Transverse colon (tissue), 4 donors: ENCODE data around the gene ANO7. TPM values are rescaled to one million over a fixed set of nuclear protein-coding genes. Genes with fewer than 3 reads are reported as not detected.

Experiments
- DNase-seq: peaks from one replicate; pipeline ENCODE4 v3.0.0-alpha.2; 2019
- H3K27ac ChIP-seq, 4 donors: fragments of 200-600 bp; sonication (generic); 2 replicates each; pipeline ENCODE4 v1.5.1; 2016 to 2018; ENCODE audit warnings: inconsistent platforms in 4 of 4
- H3K27me3 ChIP-seq: fragments of 200-600 bp; sonication (generic); 2 replicates; pipeline ENCODE4 v1.5.1; 2017; ENCODE audit warnings: inconsistent platforms
- H3K36me3 ChIP-seq, 4 donors: fragments of 200-600 bp; sonication (generic); 2 replicates each; pipeline ENCODE4 v1.5.1; 2017 to 2019; ENCODE audit warnings: inconsistent platforms in 4 of 4
- H3K4me1 ChIP-seq, 4 donors: fragments of 200-600 bp; sonication (generic); 2 replicates each; pipeline ENCODE4 v1.5.1; 2017 to 2020; ENCODE audit warnings: inconsistent platforms in 4 of 4
- H3K4me3 ChIP-seq, 4 donors: fragments of 200-600 bp; sonication (generic); 1 replicate in 1 of 4; 2 replicates in 3 of 4; pipeline versions ENCODE4 v1.5.1 to v1.6.1; 2017 to 2019; ENCODE audit warnings: inconsistent platforms in 4 of 4
- H3K9me3 ChIP-seq, 2 donors: fragments of 200-600 bp; sonication (generic); 2 replicates each; pipeline ENCODE4 v1.5.1; 2017 to 2019; ENCODE audit warnings: inconsistent platforms in 2 of 2
- EP300 ChIP-seq: sonication (generic); formaldehyde crosslinking; IDR thresholded peaks from one replicate; pipeline ENCODE4 v1.6.1; 2017; ENCODE audit warnings: antibody characterized with exemption, low read depth
- POLR2A ChIP-seq: fragments of 450-650 bp; IDR thresholded peaks from one replicate; pipeline ENCODE4 v1.6.1; 2016; ENCODE audit warnings: antibody characterized with exemption, mild to moderate bottlenecking, moderate library complexity
- POLR2AphosphoS5 ChIP-seq, 3 donors: sonication (generic); formaldehyde crosslinking; IDR thresholded peaks; one replicate each; pipeline ENCODE4 v1.6.1; 2016; ENCODE audit warnings: antibody characterized with exemption in 3 of 3
- WGBS, 2 donors: methylation state at CpG; one replicate each; pipeline ENCODE4 v1.1.5; 2018; ENCODE audit warnings: low coverage in 1 of 2; 5-methylcytosine and 5-hydroxymethylcytosine counted together
- in situ Hi-C, 4 donors: fragments of 200-750 bp; cut with MboI; loops; one replicate each; pipeline versions ENCODE4 v1.15.0 to v1.15.1; 2017; ENCODE audit warnings: low sequenced_read_pairs in 3 of 4, low pct_ligation_motif_present in 1 of 4, low pct_unique_long_range_greater_than_20kb in 1 of 4
- intact Hi-C: fragments of 100-400 bp; cut with DNase I; formaldehyde crosslinking; loops from one replicate; pipeline ENCODE4 v1.15.1; 2023; ENCODE audit warnings: low total_unique reads
- total RNA-seq, 4 donors: library from RNA; depleted of rRNA; stranded (reverse); fragments of >200 nt; gene quantifications; one replicate each; pipeline ENCODE4 v1.1.0, GENCODE V29; 2016
- TF ChIP-seq, protein P1 (sequence below), 5 experiments: fragments of 200-600 bp in 3 of 5; fragments of 450-650 bp in 2 of 5; sonication (generic) in 3 of 5; IDR thresholded peaks; 1 replicate in 2 of 5; 2 replicates in 3 of 5; pipeline ENCODE4 v1.5.1; 2016 to 2017; ENCODE audit warnings: antibody characterized with exemption in 5 of 5, inconsistent platforms in 3 of 5, mild to moderate bottlenecking in 2 of 5, moderate library complexity in 1 of 5

ANO7 gene
- total RNA-seq, 4 donors from 2014 or later, result 37.2 to 202 (median 71.0) TPM

DNA sequence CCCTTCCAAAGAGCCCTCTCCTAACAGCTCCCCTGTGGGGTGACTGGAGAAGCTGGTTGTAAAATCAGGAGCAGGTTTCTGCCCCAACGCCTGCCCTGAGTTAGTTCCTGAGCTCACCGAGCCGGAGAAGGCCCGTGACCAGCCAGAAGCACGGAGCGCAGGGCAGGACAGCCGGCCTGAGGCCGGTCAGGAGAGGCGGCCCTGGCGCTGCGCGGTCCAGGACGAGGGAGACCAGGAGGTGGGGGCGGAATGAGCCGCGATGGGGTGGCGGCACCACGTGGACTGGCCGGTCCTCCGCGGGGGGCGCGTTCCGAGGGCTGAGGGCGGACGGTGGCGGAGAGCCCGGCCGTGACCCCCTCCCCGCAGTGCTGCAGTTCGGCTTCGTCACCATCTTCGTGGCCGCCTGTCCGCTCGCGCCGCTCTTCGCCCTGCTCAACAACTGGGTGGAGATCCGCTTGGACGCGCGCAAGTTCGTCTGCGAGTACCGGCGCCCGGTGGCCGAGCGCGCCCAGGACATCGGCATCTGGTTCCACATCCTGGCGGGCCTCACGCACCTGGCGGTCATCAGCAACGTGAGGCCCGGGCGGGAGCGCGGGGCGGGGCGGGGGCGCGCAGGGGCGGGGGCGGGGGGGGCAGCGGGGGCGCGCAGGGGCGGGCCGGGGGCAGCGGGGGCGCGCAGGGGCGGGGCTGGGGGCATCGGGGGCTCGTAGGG, 29.0 kb downstream of the ANO7 start:
- H3K4me1 ChIP-seq, result peaks cover 7 to 18% (median 11%) of the 10 kb centered on the region in 4 donors
- peak overlapping the region; percentile 80 to 85 (median 83) for H3K27ac ChIP-seq
- H3K4me3 ChIP-seq, result peak overlapping the region in 3 of 4 donors; percentile 6 to 48 (median 46)
- peak; percentile 68 for DNase-seq
- intact Hi-C loops, result no loop called here
- in situ Hi-C loops, result no loop called here
- 1% methylated on average over 31 of the region's 77 CpGs; no CpG with 5 or more reads in 1 of the 2 donors for WGBS, 2 donors
- no peaks in the 10 kb centered on the region for H3K9me3 ChIP-seq
- TF ChIP-seq POLR2A (no peak), EP300 (no peak), POLR2AphosphoS5 (IDR thresholded peaks at IDR 0.05) (peak in 2 of 3 donors; percentile 29 to 44)
- TF ChIP-seq, protein P1, sequence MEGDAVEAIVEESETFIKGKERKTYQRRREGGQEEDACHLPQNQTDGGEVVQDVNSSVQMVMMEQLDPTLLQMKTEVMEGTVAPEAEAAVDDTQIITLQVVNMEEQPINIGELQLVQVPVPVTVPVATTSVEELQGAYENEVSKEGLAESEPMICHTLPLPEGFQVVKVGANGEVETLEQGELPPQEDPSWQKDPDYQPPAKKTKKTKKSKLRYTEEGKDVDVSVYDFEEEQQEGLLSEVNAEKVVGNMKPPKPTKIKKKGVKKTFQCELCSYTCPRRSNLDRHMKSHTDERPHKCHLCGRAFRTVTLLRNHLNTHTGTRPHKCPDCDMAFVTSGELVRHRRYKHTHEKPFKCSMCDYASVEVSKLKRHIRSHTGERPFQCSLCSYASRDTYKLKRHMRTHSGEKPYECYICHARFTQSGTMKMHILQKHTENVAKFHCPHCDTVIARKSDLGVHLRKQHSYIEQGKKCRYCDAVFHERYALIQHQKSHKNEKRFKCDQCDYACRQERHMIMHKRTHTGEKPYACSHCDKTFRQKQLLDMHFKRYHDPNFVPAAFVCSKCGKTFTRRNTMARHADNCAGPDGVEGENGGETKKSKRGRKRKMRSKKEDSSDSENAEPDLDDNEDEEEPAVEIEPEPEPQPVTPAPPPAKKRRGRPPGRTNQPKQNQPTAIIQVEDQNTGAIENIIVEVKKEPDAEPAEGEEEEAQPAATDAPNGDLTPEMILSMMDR (IDR thresholded peaks at IDR 0.05), result peak in 1 of 5 experiments; percentile 27
- H3K36me3 ChIP-seq, result no peaks in the 10 kb centered on the region
- no peaks in the 10 kb centered on the region for H3K27me3 ChIP-seq

DNA sequence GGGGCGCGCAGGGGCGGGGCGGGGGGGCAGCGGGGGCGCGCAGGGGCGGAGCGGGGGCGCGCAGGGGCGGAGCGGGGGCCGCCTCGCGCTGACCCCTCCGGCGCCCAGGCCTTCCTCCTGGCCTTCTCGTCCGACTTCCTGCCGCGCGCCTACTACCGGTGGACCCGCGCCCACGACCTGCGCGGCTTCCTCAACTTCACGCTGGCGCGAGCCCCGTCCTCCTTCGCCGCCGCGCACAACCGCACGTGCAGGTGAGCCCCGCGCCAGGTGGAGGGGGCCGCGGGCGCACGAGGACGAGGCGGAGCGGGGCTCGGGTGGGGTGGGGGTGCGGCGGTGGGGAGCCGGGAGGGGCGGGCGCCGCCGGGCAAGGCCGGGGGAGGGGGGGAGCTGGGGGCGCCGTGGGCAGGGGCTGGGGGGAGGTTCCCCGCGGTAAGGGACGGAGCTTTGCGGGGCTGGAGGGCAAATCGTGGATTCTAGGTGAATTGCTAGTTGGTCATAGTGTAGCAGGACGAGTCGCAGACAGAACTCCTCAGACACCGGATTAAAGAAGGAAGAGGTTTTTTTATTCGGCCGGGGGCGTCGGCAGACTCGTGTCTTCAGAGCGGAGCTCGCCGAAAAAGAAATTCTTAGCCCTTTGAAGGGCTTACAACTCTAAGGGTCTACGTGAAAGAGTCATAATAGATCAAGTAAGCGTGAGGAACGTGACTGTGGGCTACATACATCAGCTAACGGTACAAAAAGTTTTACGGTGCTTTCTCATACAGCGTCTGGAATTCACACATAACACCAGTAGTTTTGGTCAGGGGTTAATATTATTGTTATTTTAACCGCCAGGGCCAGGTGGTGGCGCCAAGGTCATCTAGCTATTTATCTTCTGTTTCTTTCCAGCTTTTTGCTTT, 29.9 kb downstream of the ANO7 start:
- H3K27ac ChIP-seq, result peak overlapping the region; percentile 39 to 67 (median 54)
- in situ Hi-C loops, result no loop called here
- H3K27me3 ChIP-seq, result no peaks in the 10 kb centered on the region
- peaks cover 7 to 18% (median 11%) of the 10 kb centered on the region in 4 donors for H3K4me1 ChIP-seq
- 2 to 3% methylated on average over 6 to 24 of the region's 83 CpGs for WGBS, 2 donors
- DNase-seq, result peak; percentile 51
- intact Hi-C loops, result no loop called here
- H3K9me3 ChIP-seq, result no peaks in the 10 kb centered on the region
- no peaks in the 10 kb centered on the region for H3K36me3 ChIP-seq
- TF ChIP-seq, protein P1 (IDR thresholded peaks at IDR 0.05), result peak in 1 of 5 experiments; percentile 11
- no peak for TF ChIP-seq EP300
- peak overlapping the region; percentile 23 to 57 (median 40) for H3K4me3 ChIP-seq

DNA sequence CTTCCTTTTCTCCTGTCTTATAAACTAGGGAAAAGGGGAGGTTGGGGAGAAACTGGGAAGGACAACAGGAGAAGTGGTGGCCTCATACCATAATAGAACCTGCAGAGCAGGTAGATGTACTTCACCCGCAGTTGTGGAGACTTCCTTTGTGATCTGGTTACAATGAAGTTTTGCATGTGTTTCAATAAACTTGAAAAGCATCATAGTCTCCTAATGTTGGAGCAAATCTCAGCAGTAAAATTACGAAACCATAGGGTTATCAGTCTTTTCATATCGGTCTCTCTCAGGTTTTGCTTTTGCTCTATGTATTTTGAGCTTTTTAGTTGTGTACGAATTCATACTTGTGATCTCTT, 30.5 kb downstream of the ANO7 start:
- TF ChIP-seq EP300 (no peak), POLR2AphosphoS5 (IDR thresholded peaks at IDR 0.05) (no peak)
- TF ChIP-seq, protein P1 (IDR thresholded peaks at IDR 0.05), result no peak
- no peaks in the 10 kb centered on the region for H3K9me3 ChIP-seq
- DNase-seq, result no peak
- no peaks in the 10 kb centered on the region for H3K36me3 ChIP-seq
- H3K4me1 ChIP-seq, result peaks cover 7 to 18% (median 13%) of the 10 kb centered on the region in 4 donors
- no peak overlapping the region for H3K27ac ChIP-seq
- no peaks in the 10 kb centered on the region for H3K27me3 ChIP-seq
- WGBS, 2 donors, result 41 to 47% methylated on average over 4 of the region's 4 CpGs
- intact Hi-C loops (no loop called here), in situ Hi-C loops (no loop called here)
- H3K4me3 ChIP-seq, result peak overlapping the region in 1 of 4 donors; percentile 57

DNA sequence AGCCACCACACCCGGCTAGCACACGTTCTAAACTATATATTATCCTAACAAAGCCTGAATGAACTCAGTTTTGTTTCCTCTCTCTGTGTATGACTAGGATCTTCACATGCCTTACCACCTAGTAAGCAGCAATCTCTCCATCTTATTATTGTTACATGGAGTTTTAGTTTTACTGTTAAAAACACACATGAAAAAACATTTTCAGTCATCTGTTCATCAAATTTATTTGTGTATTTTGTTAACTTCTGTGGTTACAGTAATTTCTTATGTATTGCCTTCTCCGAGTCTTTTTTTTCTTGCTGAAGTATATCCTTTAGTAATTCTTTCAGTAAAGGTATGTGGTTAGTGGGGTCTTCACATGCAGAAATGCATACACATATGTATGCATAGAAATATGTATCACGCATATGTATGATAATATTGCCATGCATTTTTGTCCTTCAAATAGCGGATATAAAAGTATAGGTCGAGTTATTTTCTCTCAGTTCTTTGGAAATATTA, 31.4 kb downstream of the ANO7 start:
- 79 to 82% methylated on average over 6 of the region's 6 CpGs for WGBS, 2 donors
- Histone ChIP-seq H3K27me3 (no peaks in the 10 kb centered on the region), H3K27ac (no peak overlapping the region), H3K9me3 (no peaks in the 10 kb centered on the region), H3K4me1 (peaks cover 7 to 19% (median 15%) of the 10 kb centered on the region in 4 donors), H3K36me3 (no peaks in the 10 kb centered on the region), H3K4me3 (no peak overlapping the region)
- in situ Hi-C loops (no loop called here), intact Hi-C loops (no loop called here)
- no peak for TF ChIP-seq POLR2AphosphoS5 (IDR thresholded peaks at IDR 0.05)
- TF ChIP-seq EP300, result no peak
- TF ChIP-seq, protein P1 (IDR thresholded peaks at IDR 0.05), result no peak
- no peak for TF ChIP-seq POLR2A
- DNase-seq, result no peak
